Thymus (tissue), 11 donors: ENCODE data around the gene FXYD4. TPM values are rescaled to one million over a fixed set of nuclear protein-coding genes. Genes with fewer than 3 reads are reported as not detected.

Source experiments
- DNase-seq, 9 donors: peaks; one replicate each; pipeline ENCODE4 v3.0.0-alpha.2; 2013; ENCODE audit warnings: low spot score in 9 of 9, low read depth in 6 of 9, missing footprints in 1 of 9
- H3K27ac ChIP-seq, 2 donors: one replicate each; pipeline ENCODE4 v1.5.1; 2013; ENCODE audit warnings: control low read depth in 1 of 2, low read depth in 1 of 2, low read length in 1 of 2, mild to moderate bottlenecking in 1 of 2, moderate library complexity in 1 of 2
- H3K27me3 ChIP-seq, 2 donors: one replicate each; pipeline ENCODE4 v1.5.1; 2013; ENCODE audit warnings: low read length in 1 of 2; ENCODE audit not compliant: control insufficient read depth in 2 of 2, insufficient read depth in 1 of 2
- H3K36me3 ChIP-seq, 2 donors: one replicate each; pipeline ENCODE4 v1.5.1; 2013; ENCODE audit warnings: low read length in 1 of 2, mild to moderate bottlenecking in 1 of 2, moderate library complexity in 1 of 2; ENCODE audit not compliant: control insufficient read depth in 2 of 2, insufficient read depth in 2 of 2
- H3K4me1 ChIP-seq, 2 donors: one replicate each; pipeline ENCODE4 v1.5.1; 2013; ENCODE audit warnings: low read length in 2 of 2; ENCODE audit not compliant: control insufficient read depth in 2 of 2, insufficient read depth in 2 of 2
- H3K4me3 ChIP-seq, 2 donors: one replicate each; pipeline ENCODE4 v1.5.1; 2013; ENCODE audit warnings: low read length in 2 of 2, control low read depth in 1 of 2, mild to moderate bottlenecking in 1 of 2
- H3K9me3 ChIP-seq, 2 donors: one replicate each; pipeline ENCODE4 v1.5.1; 2013; ENCODE audit warnings: low read length in 1 of 2, mild to moderate bottlenecking in 1 of 2; ENCODE audit not compliant: control insufficient read depth in 2 of 2, insufficient read depth in 1 of 2
- WGBS: extraction: QIAGEN DNeasy Blood & Tissue Kit; methylation state at CpG from one replicate; pipeline ENCODE4 v1.1.7; 2013; 5-methylcytosine and 5-hydroxymethylcytosine counted together
- polyA plus RNA-seq: library from polyadenylated mRNA; stranded (reverse); fragments of 200-250 nt; gene quantifications from one replicate; pipeline ENCODE4 v1.2.3, GENCODE V29; 2013
- total RNA-seq: library from RNA; stranded (reverse); fragments of 120-200 nt; gene quantifications from one replicate; pipeline ENCODE4 v1.2.4, GENCODE V29; 2013
- donor health status: healthy.

FXYD4 gene
- total and polyA plus RNA-seq, 2 donors = 0.14 to 0.59 TPM

DNA sequence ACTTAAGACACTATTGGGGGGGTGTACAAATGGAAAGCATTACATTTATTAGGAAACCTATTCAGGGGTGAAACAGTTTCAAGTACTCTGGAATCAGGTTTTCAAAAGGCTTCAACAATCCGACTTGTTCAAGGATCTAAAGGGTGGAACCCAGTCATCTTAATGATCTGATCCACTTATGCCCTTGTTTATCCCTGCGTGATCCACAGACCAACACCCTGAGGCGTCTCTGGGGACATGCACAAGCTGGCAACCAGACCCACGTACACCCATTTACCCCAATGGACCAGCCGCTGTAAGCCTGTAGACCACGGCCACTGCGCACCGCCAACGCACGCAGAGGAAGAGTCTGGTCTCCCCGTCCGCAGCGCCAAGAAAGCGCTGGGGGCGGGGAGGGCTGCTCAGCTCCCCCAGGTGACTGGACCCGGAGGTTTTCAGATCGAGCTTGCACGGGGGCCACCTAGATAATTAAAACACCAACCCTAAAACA is 24.2 kb downstream of the FXYD4 start:
- WGBS = 65% methylated on average over 18 of the region's 18 CpGs
- H3K27ac ChIP-seq = peak overlapping the region; percentile 81 to 93
- no peaks in the 10 kb centered on the region for H3K27me3 ChIP-seq
- peaks cover 32 to 40% of the 10 kb centered on the region in 2 donors for H3K4me1 ChIP-seq
- peak overlapping the region; percentile 75 to 86 for H3K4me3 ChIP-seq
- peak in 1 of 9 donors; percentile 28 for DNase-seq
- no peaks in the 10 kb centered on the region for H3K9me3 ChIP-seq
- H3K36me3 ChIP-seq = peaks cover 34 to 50% of the 10 kb centered on the region in 2 donors

DNA sequence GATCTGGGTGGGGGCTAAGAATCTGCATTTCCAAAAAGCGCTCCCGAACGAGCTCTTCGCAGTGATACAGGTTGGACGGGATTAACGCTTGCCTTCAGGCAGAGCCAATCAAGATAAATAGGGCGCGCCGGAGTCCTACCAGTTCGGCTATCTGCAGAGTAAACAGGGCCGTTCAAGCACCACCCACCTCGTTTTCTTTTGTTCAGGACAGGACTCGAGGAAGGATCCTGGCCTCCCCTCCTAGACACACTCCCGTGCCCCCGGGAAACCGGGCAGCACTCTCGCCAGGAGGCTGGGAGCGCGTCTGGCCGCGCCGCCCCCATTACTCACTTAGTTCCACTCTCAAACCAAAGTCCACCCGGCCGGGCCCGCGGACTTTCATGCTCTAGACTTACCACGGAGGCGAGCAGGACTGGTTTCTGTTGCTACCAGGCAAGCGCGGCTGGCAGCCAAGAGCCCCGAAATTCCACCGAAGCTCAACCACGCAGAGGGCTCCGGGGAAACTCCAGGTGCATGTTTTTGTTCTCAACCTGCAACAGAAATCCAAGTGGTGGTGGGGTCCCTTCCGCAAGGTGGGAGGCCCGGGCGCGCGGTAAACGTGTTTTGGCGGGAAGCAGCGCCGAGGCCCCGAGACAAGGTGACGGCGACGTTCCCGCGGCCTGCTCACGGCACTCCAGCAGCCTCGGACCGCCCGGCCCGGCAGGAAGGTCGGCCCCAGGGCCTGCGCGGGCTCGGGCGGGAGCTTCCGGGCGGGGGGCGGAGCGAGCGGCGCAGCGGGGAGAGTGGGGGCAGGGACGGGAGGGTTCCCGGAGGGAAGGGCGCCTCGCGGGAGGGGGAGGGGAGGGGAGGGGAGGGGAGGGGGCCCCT is 24.9 kb downstream of the FXYD4 start:
- no peaks in the 10 kb centered on the region for H3K9me3 ChIP-seq
- H3K27me3 ChIP-seq = no peaks in the 10 kb centered on the region
- H3K4me3 ChIP-seq = peak overlapping the region; percentile 75 to 86
- H3K4me1 ChIP-seq = peaks cover 32 to 38% of the 10 kb centered on the region in 2 donors
- peak overlapping the region; percentile 93 to 95 for H3K27ac ChIP-seq
- H3K36me3 ChIP-seq = peaks cover 27 to 45% of the 10 kb centered on the region in 2 donors
- WGBS = 17% methylated on average over 71 of the region's 71 CpGs
- DNase-seq = peak in 7 of 9 donors; percentile 58 to 85 (median 75)

DNA sequence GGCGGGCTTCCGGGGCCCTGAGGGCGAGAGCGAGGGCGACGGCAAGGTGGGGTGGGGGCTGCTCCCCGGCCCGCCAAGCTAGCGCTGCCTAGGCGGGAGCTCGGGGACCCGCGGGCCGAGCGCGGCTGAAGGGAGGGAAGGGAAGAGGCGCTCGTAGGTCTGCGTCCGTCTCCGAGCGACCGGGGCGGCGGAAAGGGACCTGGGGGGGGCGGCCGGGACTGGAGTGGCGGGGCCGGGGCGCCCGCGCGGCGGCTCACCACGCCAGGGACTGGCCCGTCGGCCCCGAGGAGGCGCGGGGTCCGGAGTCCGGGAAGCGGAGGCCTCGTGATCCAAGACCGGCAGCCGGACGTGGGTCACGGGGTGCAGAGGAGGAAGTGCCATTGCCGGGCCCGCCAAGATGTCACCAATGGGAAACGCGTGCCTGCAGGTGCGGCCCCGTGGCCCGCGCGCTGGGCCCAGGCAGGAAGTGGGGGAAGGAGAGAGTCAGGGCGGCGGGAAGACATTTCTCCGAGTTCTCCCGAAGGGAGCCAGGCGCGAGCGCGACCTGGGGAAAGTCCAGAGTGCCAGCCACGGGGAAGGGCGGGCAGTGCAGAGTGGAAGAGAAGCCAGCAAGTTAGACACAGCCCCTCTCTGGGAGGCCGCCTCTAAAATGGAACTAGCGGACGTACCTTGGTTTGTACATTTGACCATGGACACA is 25.6 kb downstream of the FXYD4 start:
- no peaks in the 10 kb centered on the region for H3K9me3 ChIP-seq
- H3K4me1 ChIP-seq = peaks cover 34 to 36% of the 10 kb centered on the region in 2 donors
- H3K27me3 ChIP-seq = no peaks in the 10 kb centered on the region
- WGBS = under 1% methylated on average over 70 of the region's 70 CpGs
- H3K27ac ChIP-seq = peak overlapping the region; percentile 86 to 95
- DNase-seq = peak in 7 of 9 donors; percentile 63 to 88 (median 76)
- H3K36me3 ChIP-seq = peaks cover 20 to 38% of the 10 kb centered on the region in 2 donors
- H3K4me3 ChIP-seq = peak overlapping the region; percentile 75 to 77

DNA sequence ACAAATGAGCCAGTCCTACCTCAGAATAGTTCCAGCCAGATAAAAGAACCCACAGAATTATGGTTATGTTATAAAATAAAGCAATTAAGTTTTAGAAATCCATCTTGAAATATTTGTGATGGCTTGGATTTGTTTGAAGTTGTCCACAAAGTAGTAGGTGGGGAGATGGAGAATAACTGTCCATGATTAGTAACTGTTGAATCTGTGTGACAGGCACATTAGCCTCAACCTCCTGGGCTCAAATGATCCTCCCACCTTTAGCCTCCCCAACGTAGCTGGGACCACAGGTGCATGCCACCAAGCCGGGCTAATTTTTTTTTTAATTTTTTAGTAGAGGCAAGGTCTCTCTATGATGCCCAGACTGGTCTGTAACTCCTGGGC is 27.5 kb downstream of the FXYD4 start:
- 50% methylated on average over 2 of the region's 2 CpGs for WGBS
- no peak for DNase-seq
- Histone ChIP-seq H3K27ac (peak overlapping the region in 1 of 2 donors; percentile 4), H3K9me3 (no peaks in the 10 kb centered on the region), H3K4me1 (peaks cover 39 to 41% of the 10 kb centered on the region in 2 donors), H3K27me3 (no peaks in the 10 kb centered on the region), H3K36me3 (peaks cover 8 to 34% of the 10 kb centered on the region in 2 donors), H3K4me3 (peak overlapping the region in 1 of 2 donors; percentile 77)

DNA sequence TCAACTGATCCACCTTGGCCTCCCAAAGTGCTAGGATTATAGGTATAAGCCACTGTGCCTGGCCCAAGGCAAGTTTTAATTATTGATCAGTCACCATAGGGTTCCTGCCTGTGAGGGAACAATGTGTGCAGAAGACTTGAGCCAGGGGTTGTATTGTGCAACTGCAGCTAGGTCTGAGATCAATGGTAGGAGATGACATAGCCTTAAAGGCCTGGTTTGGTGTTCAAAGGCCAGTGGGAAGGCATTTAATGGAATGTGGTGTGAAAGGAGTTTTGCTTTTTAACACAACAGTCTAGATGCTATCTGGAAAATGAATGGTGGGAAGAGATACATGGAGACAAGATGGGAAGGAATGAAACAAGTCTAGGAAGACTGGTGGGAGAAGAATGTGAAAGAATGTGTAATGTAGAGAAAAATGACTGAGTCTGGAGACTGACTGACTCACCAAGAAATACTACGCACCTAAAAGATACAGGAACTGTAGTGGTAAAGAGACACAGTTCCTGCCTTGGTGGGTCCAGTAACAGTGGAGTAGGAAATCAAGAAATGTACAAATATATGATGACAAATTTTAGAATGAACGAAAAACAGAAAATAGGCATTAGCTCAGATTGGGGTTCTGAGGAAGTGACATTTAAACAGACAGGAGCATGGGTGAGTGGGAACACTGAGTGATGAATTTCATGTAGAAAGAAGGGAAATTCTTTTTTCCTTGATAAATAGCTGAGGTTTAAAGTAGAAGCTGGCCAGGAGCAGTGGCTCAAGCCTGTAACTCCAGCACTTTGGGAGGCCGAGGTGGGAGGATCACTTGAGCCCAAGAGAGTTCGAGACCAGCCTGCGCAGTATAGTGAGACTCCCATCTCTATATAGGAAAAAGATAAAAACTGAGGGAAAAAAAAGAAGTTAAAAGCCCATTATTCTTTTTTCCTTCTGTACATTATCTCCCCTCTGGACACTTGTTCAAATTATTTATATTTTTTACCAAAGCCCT is 28.2 kb downstream of the FXYD4 start:
- 90% methylated on average over 5 of the region's 5 CpGs for WGBS
- no peak for DNase-seq
- Histone ChIP-seq H3K9me3 (no peaks in the 10 kb centered on the region), H3K27ac (peak overlapping the region; percentile 15 to 59), H3K27me3 (no peaks in the 10 kb centered on the region), H3K4me3 (no peak overlapping the region), H3K4me1 (peaks cover 38 to 43% of the 10 kb centered on the region in 2 donors), H3K36me3 (peaks cover 8 to 29% of the 10 kb centered on the region in 2 donors)

DNA sequence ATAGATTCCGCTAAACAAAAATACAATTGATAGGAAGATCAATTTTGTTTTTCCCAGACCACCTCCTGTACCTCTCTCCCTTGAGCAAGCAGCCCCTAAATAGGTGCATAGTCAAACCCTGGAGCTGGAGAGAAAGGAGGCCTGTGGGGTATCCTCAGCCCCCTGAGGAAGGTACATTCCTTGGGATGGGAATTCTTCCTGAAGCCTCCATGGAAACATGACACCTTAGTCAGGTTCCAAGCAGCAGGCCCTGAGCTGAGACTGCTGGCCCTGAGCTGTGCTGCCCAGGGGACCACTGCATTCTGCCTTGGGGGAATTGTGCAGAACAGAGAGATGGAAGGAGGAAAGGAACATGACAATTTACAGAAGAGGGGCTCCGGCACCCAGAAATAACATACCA is 30.2 kb downstream of the FXYD4 start:
- Histone ChIP-seq H3K4me3 (no peak overlapping the region), H3K4me1 (peaks cover 37 to 52% of the 10 kb centered on the region in 2 donors), H3K36me3 (peaks cover 4 to 25% of the 10 kb centered on the region in 2 donors), H3K27me3 (no peaks in the 10 kb centered on the region), H3K27ac (no peak overlapping the region), H3K9me3 (no peaks in the 10 kb centered on the region)
- DNase-seq = no peak
- WGBS = 94% methylated on average over 2 of the region's 2 CpGs

DNA sequence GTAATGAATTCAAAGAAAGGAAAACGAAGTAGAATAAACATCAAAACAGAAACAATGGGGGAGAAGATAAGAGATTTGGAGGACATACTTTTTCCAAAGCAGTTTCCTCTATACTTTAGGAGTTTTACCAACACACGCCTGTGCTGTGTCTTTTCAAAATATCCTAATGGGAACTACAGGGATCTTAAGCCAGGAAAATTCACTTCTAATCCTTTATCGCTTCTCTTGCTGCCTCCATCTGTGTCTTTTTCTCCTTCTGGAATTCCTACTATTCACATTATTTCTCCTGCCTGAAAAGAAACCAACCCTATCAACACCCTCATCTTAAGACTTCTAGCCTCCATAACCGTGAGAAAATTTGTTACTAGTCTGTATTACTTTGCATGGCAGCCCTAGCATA is 30.7 kb downstream of the FXYD4 start:
- no peaks in the 10 kb centered on the region for H3K27me3 ChIP-seq
- H3K27ac ChIP-seq = no peak overlapping the region
- peaks cover 37 to 52% of the 10 kb centered on the region in 2 donors for H3K4me1 ChIP-seq
- no peak for DNase-seq
- WGBS = 74% methylated on average over 4 of the region's 4 CpGs
- H3K9me3 ChIP-seq = no peaks in the 10 kb centered on the region
- peaks cover 4 to 25% of the 10 kb centered on the region in 2 donors for H3K36me3 ChIP-seq
- no peak overlapping the region for H3K4me3 ChIP-seq

DNA sequence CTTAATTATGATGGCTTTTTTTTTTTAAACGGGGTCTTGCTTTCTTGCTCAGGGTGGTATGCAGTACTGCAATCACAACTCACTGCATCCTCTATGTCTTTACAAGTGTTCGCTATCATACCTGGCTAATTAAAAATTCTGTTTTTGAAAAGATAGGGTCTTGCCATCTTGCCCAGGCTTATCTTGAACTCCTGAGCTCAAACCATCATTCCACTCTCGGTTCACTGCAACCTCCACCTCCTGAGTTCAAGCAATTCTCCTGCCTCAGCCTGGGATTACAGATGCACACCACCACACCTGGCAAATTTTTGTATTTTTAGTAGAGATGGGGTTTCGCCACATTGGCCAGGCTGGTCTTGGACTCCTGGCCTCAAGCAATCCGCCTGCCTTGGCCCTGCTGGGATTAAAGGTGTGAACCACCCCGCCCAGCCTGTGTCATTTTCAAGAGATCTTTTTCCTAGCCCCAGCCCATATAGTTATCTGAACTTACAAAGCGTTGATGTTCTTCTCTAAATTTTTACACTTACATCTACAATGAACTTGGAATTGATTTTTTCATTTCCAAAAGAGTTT is 31.5 kb downstream of the FXYD4 start:
- Histone ChIP-seq H3K27me3 (no peaks in the 10 kb centered on the region), H3K4me3 (no peak overlapping the region), H3K36me3 (peaks cover 4 to 25% of the 10 kb centered on the region in 2 donors), H3K9me3 (peaks cover 0 to 5% of the 10 kb centered on the region in 2 donors), H3K27ac (no peak overlapping the region), H3K4me1 (peaks cover 36 to 52% of the 10 kb centered on the region in 2 donors)
- 91% methylated on average over 7 of the region's 7 CpGs for WGBS
- DNase-seq = no peak
